Neural cell (in vitro differentiated cells): ENCODE results near the gene RABL6. TPM values are rescaled to one million over a fixed set of nuclear protein-coding genes. Genes with fewer than 3 reads are reported as not detected.

Experiments
- H2AFZ ChIP-seq: fragments of 200-600, 300-800 bp; sonication (generic), shearing (Covaris generic); 2 replicates; pipeline ENCODE4 v1.6.0; 2014; ENCODE audit warnings: low read depth, mild to moderate bottlenecking, antibody characterized with exemption, low read length, moderate library complexity
- H3F3A ChIP-seq: fragments of 200-600 bp; shearing (Covaris generic); 2 replicates; pipeline ENCODE4 v1.6.1; 2016; ENCODE audit warnings: mild to moderate bottlenecking, moderate library complexity, mixed read lengths, antibody characterized with exemption, low read length; ENCODE audit not compliant: insufficient read depth, poor library complexity, severe bottlenecking
- H3K27ac ChIP-seq: fragments of 200-600, 300-800 bp; sonication (generic), shearing (Covaris generic); 2 replicates; pipeline ENCODE4 v1.5.1; 2014; ENCODE audit warnings: mild to moderate bottlenecking, low read length, moderate library complexity
- H3K27me3 ChIP-seq: fragments of 300-800, 200-600 bp; sonication (generic), shearing (Covaris generic); 2 replicates; pipeline ENCODE4 v1.6.0; 2014; ENCODE audit warnings: mild to moderate bottlenecking, low read depth, low read length, moderate library complexity; ENCODE audit not compliant: insufficient read depth
- H3K36me3 ChIP-seq: fragments of 300-800, 200-600 bp; sonication (generic), shearing (Covaris generic); 2 replicates; pipeline ENCODE4 v1.5.1; 2014; ENCODE audit warnings: mild to moderate bottlenecking, antibody characterized with exemption, low read length, moderate library complexity; ENCODE audit not compliant: insufficient read depth
- H3K4me2 ChIP-seq: fragments of 300-800, 200-600 bp; sonication (generic), shearing (Covaris generic); 2 replicates; pipeline ENCODE4 v1.6.0; 2014; ENCODE audit warnings: mild to moderate bottlenecking, low read length
- H3K4me3 ChIP-seq: fragments of 300-800, 200-600 bp; sonication (generic), shearing (Covaris generic); 2 replicates; pipeline ENCODE4 v1.5.1; 2014; ENCODE audit warnings: mild to moderate bottlenecking, low read length, moderate library complexity
- H3K79me2 ChIP-seq: fragments of 200-600 bp; shearing (Covaris generic); replicated peaks from 2 replicates; pipeline ENCODE4 v1.6.0; 2014; ENCODE audit warnings: mild to moderate bottlenecking, low read length, moderate library complexity; ENCODE audit not compliant: insufficient read depth
- H3K9ac ChIP-seq: fragments of 300-800, 200-600 bp; sonication (generic), shearing (Covaris generic); 2 replicates; pipeline ENCODE4 v1.6.1; 2016; ENCODE audit warnings: mild to moderate bottlenecking, low read length, mixed read lengths
- H3K9me2 ChIP-seq: fragments of 200-600 bp; shearing (Covaris generic); 2 replicates; pipeline ENCODE4 v1.6.1; 2016; ENCODE audit warnings: mild to moderate bottlenecking, low read length, mixed read lengths; ENCODE audit not compliant: insufficient read depth
- H3K9me3 ChIP-seq: fragments of 200-600, 300-800 bp; sonication (generic), shearing (Covaris generic); 2 replicates; pipeline ENCODE4 v1.6.1; 2016; ENCODE audit warnings: mild to moderate bottlenecking, mixed run types, low read length, moderate library complexity, mixed read lengths
- H4K20me1 ChIP-seq: fragments of 200-600 bp; shearing (Covaris generic); 2 replicates; pipeline ENCODE4 v1.6.1; 2016; ENCODE audit warnings: mild to moderate bottlenecking, mixed run types; ENCODE audit not compliant: insufficient read depth
- CTCF ChIP-seq: fragments of 450-650 bp; IDR thresholded peaks from 2 replicates; pipeline ENCODE4 v1.5.1; 2014; ENCODE audit warnings: antibody characterized with exemption, mild to moderate bottlenecking, moderate library complexity; ENCODE audit not compliant: poor library complexity, severe bottlenecking
- EP300 ChIP-seq: fragments of 450-650 bp; conservative IDR thresholded peaks from 2 replicates; pipeline ENCODE4 v1.6.1; 2014; ENCODE audit warnings: antibody characterized with exemption, mild to moderate bottlenecking, moderate library complexity; ENCODE audit not compliant: poor library complexity, severe bottlenecking
- EZH2 ChIP-seq: fragments of 200-600, 300-800 bp; shearing (Covaris generic), sonication (generic); IDR thresholded peaks from 2 replicates; pipeline ENCODE4 v1.6.1; 2014; ENCODE audit warnings: antibody characterized with exemption, low read length, borderline replicate concordance, mild to moderate bottlenecking; ENCODE audit not compliant: insufficient read depth, poor library complexity, severe bottlenecking
- MXI1 ChIP-seq: fragments of 450-650 bp; conservative IDR thresholded peaks from 2 replicates; pipeline ENCODE4 v1.6.1; 2014; ENCODE audit warnings: antibody characterized with exemption, mild to moderate bottlenecking; ENCODE audit not compliant: poor library complexity, severe bottlenecking
- POLR2AphosphoS5 ChIP-seq: IDR thresholded peaks from 2 replicates; pipeline ENCODE4 v1.6.1; 2012
- RAD21 ChIP-seq: fragments of 450-650 bp; conservative IDR thresholded peaks from 2 replicates; pipeline ENCODE4 v1.6.1; 2014; ENCODE audit warnings: antibody characterized with exemption, mild to moderate bottlenecking, moderate library complexity
- REST ChIP-seq: IDR thresholded peaks from 2 replicates; pipeline ENCODE4 v1.6.1; 2012; ENCODE audit warnings: borderline replicate concordance
- SMC3 ChIP-seq: fragments of 450-650 bp; conservative IDR thresholded peaks from 2 replicates; pipeline ENCODE4 v1.6.1; 2014; ENCODE audit warnings: antibody characterized with exemption, mild to moderate bottlenecking, moderate library complexity; ENCODE audit not compliant: poor library complexity
- TAF1 ChIP-seq: IDR thresholded peaks from 2 replicates; pipeline ENCODE4 v1.6.1; 2012; ENCODE audit warnings: low read depth
- polyA plus RNA-seq: library from polyadenylated mRNA; depleted of rRNA; stranded (reverse); fragments of >200 nt; gene quantifications from 2 replicates; pipeline ENCODE4 v1.2.3, GENCODE V29; 2014

The RABL6 gene
- polyA plus RNA-seq, 1 donor from 2014 or later, result 46.4 TPM

DNA sequence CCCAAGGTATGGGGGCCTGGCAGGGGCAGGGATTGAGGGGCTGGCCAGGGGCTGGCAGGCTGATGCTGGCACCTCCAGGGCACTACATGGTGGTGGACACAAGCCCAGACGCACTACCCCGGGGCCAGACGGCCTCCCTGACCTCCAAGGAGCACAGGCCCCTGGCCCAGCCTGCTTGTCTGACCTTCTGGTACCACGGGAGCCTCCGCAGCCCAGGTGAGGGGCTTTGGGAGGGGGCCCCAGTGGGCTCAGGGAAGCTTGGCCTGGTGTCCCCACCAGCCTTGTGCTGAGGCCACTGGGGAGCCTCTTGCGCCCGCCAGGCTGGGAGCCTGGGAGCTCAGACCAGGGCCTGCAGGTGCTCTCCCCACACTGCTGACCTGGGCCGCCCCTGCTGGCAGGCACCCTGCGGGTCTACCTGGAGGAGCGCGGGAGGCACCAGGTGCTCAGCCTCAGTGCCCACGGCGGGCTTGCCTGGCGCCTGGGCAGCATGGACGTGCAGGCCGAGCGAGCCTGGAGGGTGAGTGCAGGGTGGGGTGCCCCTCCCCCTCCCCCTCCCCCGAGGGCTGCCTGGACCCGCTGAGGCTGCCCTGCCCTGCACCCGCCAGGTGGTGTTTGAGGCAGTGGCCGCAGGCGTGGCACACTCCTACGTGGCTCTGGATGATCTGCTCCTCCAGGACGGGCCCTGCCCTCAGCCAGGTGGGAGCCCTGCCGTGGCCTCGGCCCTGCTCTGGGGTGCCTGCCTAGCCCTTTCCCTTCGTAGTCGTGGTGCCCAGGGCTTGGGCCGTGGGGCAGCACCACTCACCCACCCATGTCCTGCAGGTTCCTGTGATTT lies 50.0 kb downstream of the RABL6 start:
- Histone ChIP-seq H3F3A (no peaks in the 10 kb centered on the region), H3K27me3 (no peaks in the 10 kb centered on the region), H3K4me3 (no peak overlapping the region), H3K9me2 (no peaks in the 10 kb centered on the region), H3K9me3 (no peaks in the 10 kb centered on the region), H3K36me3 (no peaks in the 10 kb centered on the region), H3K9ac (no peak overlapping the region), H3K27ac (no peak overlapping the region), H2AFZ (no peak overlapping the region), H3K79me2 (no peaks in the 10 kb centered on the region), H4K20me1 (no peaks in the 10 kb centered on the region), H3K4me2 (no peak overlapping the region)
- TF ChIP-seq RAD21 (no peak), TAF1 (no peak), EP300 (no peak), EZH2 (no peak), CTCF (no peak)

DNA sequence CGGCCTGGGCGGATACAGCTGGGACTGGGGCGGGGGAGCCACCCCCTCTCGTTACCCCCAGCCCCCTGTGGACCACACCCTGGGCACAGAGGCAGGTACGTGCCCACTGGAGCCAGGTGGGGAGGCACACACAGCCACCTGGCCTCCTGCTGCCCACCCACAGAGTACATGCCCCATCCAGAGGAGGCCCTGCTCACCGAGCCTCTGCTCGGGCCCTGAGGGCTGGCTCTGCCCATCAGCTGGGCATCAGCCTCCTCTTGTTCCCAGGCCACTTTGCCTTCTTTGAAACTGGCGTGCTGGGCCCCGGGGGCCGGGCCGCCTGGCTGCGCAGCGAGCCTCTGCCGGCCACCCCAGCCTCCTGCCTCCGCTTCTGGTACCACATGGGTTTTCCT lies 50.7 kb downstream of the RABL6 start:
- H4K20me1 ChIP-seq, result no peaks in the 10 kb centered on the region
- no peaks in the 10 kb centered on the region for H3K36me3 ChIP-seq
- H3K4me3 ChIP-seq, result no peak overlapping the region
- H3K27me3 ChIP-seq, result no peaks in the 10 kb centered on the region
- H3K4me2 ChIP-seq, result no peak overlapping the region
- H2AFZ ChIP-seq, result no peak overlapping the region
- H3F3A ChIP-seq, result no peaks in the 10 kb centered on the region
- TF ChIP-seq POLR2AphosphoS5 (no peak), EZH2 (no peak), TAF1 (no peak)
- no peak overlapping the region for H3K9ac ChIP-seq
- no peaks in the 10 kb centered on the region for H3K79me2 ChIP-seq
- H3K9me3 ChIP-seq, result no peaks in the 10 kb centered on the region
- no peaks in the 10 kb centered on the region for H3K9me2 ChIP-seq
- H3K27ac ChIP-seq, result no peak overlapping the region

- H3K36me3 ChIP-seq, result no peaks in the 10 kb centered on the region
- no peak overlapping the region for H3K4me2 ChIP-seq
- no peak overlapping the region for H3K4me3 ChIP-seq
- H3F3A ChIP-seq, result no peaks in the 10 kb centered on the region
- no peak overlapping the region for H3K9ac ChIP-seq
- no peaks in the 10 kb centered on the region for H3K9me3 ChIP-seq
- H3K79me2 ChIP-seq, result peaks cover 6% of the 10 kb centered on the region
- no peaks in the 10 kb centered on the region for H3K27me3 ChIP-seq
- H2AFZ ChIP-seq, result no peak overlapping the region
- no peaks in the 10 kb centered on the region for H4K20me1 ChIP-seq
- no peaks in the 10 kb centered on the region for H3K9me2 ChIP-seq
- TF ChIP-seq EZH2, result no peak
- TF ChIP-seq MXI1, result no peak
- no peak for TF ChIP-seq POLR2AphosphoS5
- TF ChIP-seq CTCF, result no peak
- TF ChIP-seq TAF1, result no peak
- no peak for TF ChIP-seq REST
- TF ChIP-seq EP300, result no peak
- TF ChIP-seq SMC3, result no peak
- no peak for TF ChIP-seq RAD21
- no peak overlapping the region for H3K27ac ChIP-seq
Measured at GRCh38 chr9:136858844-136859757, 51.4 kb downstream of the RABL6 start.
